IPS DF 6.9 (cell line): ENCODE measurements around the gene SMPD4.
"Not testable (repeated sequence)": the region's sequence is repeated elsewhere in the genome, so short reads cannot be mapped to it uniquely, and the experiment has no call there.

ENCODE experiments used
- DNase-seq: peaks from one replicate; pipeline ENCODE4 v3.0.0-alpha.2; 2013; ENCODE audit warnings: low read depth, low spot score
- H3K27ac ChIP-seq: one replicate; pipeline ENCODE4 v1.5.1; 2013; ENCODE audit warnings: low read length, control low read depth
- H3K27me3 ChIP-seq: 2 replicates; pipeline ENCODE4 v1.6.1; 2013; ENCODE audit warnings: mild to moderate bottlenecking, low read length; ENCODE audit not compliant: control insufficient read depth, insufficient read depth
- H3K36me3 ChIP-seq: 2 replicates; pipeline ENCODE4 v1.6.1; 2013; ENCODE audit warnings: low read length; ENCODE audit not compliant: control insufficient read depth, insufficient read depth
- H3K4me1 ChIP-seq: 2 replicates; pipeline ENCODE4 v1.6.1; 2013; ENCODE audit warnings: low read length; ENCODE audit not compliant: control insufficient read depth, insufficient read depth
- H3K4me3 ChIP-seq: 2 replicates; pipeline ENCODE4 v1.5.1; 2013; ENCODE audit warnings: mild to moderate bottlenecking, low read length
- H3K9me3 ChIP-seq: 2 replicates; pipeline ENCODE4 v1.6.1; 2013; ENCODE audit warnings: low read length, inconsistent platforms; ENCODE audit not compliant: control insufficient read depth, insufficient read depth
- WGBS: extraction: QIAGEN DNeasy Blood & Tissue Kit; methylation state at CpG from one replicate; pipeline ENCODE4 v1.1.7; 2013; ENCODE audit warnings: mixed read lengths, missing lambda C conversion rate; ENCODE audit not compliant: insufficient read length, insufficient coverage; 5-methylcytosine and 5-hydroxymethylcytosine counted together

SMPD4 gene

DNA sequence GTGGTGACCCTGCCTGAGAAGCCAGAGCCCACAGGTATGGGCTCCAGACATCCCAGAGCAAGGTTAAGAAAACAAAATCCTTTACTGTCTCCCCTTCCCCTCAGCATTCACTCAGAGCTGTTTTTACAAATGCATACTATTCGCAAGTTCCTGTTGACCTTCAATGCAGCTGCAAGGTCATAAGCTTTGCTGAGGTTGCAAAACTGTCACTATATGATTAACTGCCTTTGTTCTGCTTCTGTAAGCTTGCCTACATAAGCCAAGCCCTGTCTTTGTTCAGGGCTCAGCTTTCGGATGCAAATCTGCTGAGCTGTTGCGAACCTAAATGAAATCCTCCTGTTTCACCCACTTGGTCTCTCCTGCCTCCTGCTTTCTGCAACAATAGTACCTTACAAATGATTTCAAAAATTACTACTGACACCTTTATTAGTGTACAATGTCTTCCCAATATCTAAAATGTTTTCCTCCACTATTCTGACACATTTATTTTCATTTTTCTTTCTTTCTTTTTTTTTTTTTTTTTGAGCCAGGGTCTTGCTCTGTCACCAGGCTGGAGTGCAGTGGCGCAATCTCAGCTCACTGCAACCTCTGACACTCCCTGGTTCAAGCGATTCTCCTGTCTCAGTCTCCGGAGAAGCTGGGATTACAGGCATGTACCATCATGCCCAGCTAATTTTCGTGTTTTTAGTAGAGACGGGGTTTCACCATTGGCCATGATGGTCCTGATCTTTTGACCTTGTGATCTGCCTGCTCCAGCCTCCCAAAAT is 78.6 kb downstream of the SMPD4 start:
- not testable (repeated sequence) for H3K36me3 ChIP-seq, H3K27ac ChIP-seq, H3K4me3 ChIP-seq, H3K27me3 ChIP-seq, H3K4me1 ChIP-seq, DNase-seq, H3K9me3 ChIP-seq
- WGBS: no CpG with 5 or more reads among the region's 8 CpGs
